K562 (cell line): ENCODE results near the gene PSD2. TPM values are rescaled to one million over a fixed set of nuclear protein-coding genes. Genes with fewer than 3 reads are reported as not detected.

Experiments used
- BRF1 ChIP-seq: IDR thresholded peaks from 3 replicates; pipeline ENCODE4 v1.6.1; 2011; ENCODE audit warnings: borderline replicate concordance, mild to moderate bottlenecking; ENCODE audit not compliant: insufficient read length; ENCODE audit errors: extremely low read depth
- HDAC8 ChIP-seq: fragments of 450-650 bp; IDR thresholded peaks from 2 replicates; pipeline ENCODE4 v1.6.1; 2016; ENCODE audit warnings: mild to moderate bottlenecking, missing genetic modification characterization, moderate library complexity, missing compliant biosample characterization
- HIVEP1 ChIP-seq: fragments of 250-450 bp; sonication (Bioruptor Pico); IDR thresholded peaks from 2 replicates; pipeline ENCODE4 v1.4.0; 2020; ENCODE audit warnings: mild to moderate bottlenecking
- HNRNPUL1 ChIP-seq: fragments of 200-400 bp; formaldehyde crosslinking; IDR thresholded peaks from 2 replicates; pipeline ENCODE4 v1.6.1; 2017; ENCODE audit warnings: low read length
- ILF3 ChIP-seq: fragments of 450-650 bp; IDR thresholded peaks from 2 replicates; pipeline ENCODE4 v1.6.1; 2018; ENCODE audit warnings: antibody characterized with exemption, mild to moderate bottlenecking, moderate library complexity, borderline replicate concordance
- KAT2B ChIP-seq: IDR thresholded peaks from one replicate; pipeline ENCODE4 v1.6.1; 2012; ENCODE audit warnings: low read depth, mild to moderate bottlenecking, control low read depth, inconsistent platforms, low read length, moderate library complexity
- KDM2B ChIP-seq: fragments of 250-450 bp; sonication (Bioruptor Pico); IDR thresholded peaks from 2 replicates; pipeline ENCODE4 v1.8.0; 2021; ENCODE audit warnings: mild to moderate bottlenecking, moderate library complexity
- KLF6 ChIP-seq: fragments of 250-450 bp; sonication (Bioruptor Pico); IDR thresholded peaks from 2 replicates; pipeline ENCODE4 v1.4.0; 2020; ENCODE audit warnings: mild to moderate bottlenecking, moderate library complexity, borderline replicate concordance
- PHB2 ChIP-seq: fragments of 450-650 bp; IDR thresholded peaks from 2 replicates; pipeline ENCODE4 v1.6.1; 2017; ENCODE audit warnings: low read depth
- POLR2H ChIP-seq: IDR thresholded peaks from 2 replicates; pipeline ENCODE4 v1.6.1; 2016; ENCODE audit warnings: missing genetic modification characterization, low read depth, mild to moderate bottlenecking, control low read depth, missing compliant biosample characterization, moderate library complexity
- POU5F1 ChIP-seq: fragments of 150-350 bp; IDR thresholded peaks from 2 replicates; pipeline ENCODE4 v1.6.1; 2014; ENCODE audit warnings: borderline replicate concordance, low read length, low read depth, mild to moderate bottlenecking; ENCODE audit not compliant: partially characterized antibody
- RBM14 ChIP-seq: fragments of 200-400 bp; formaldehyde crosslinking; IDR thresholded peaks from 2 replicates; pipeline ENCODE4 v1.6.1; 2018; ENCODE audit warnings: low read depth, mild to moderate bottlenecking, low read length, moderate library complexity, borderline replicate concordance; ENCODE audit not compliant: insufficient read depth
- RCOR1 ChIP-seq, 2 experiments: IDR thresholded peaks; 2 replicates each; pipeline ENCODE4 v1.6.1; 2012; ENCODE audit warnings: low read depth in 2 of 2, low read length in 2 of 2, borderline replicate concordance in 1 of 2, improper control_type of control experiment in 1 of 2
- SNRNP70 ChIP-seq: fragments of 200-400 bp; formaldehyde crosslinking; optimal IDR thresholded peaks from 2 replicates; pipeline ENCODE3; 2017; ENCODE audit warnings: low read depth, low read length
- ZNF24 ChIP-seq: fragments of 450-650 bp; IDR thresholded peaks from 2 replicates; pipeline ENCODE4 v1.6.1; 2016
- ZNF408 ChIP-seq: fragments of 250-450 bp; sonication (Bioruptor Pico); IDR thresholded peaks from 2 replicates; pipeline ENCODE4 v1.4.0; 2020; ENCODE audit warnings: low read depth, mild to moderate bottlenecking, moderate library complexity
- ZNF830 ChIP-seq: fragments of 250-450 bp; sonication (Bioruptor Pico); IDR thresholded peaks from 2 replicates; pipeline ENCODE4 v1.5.0; 2021; ENCODE audit warnings: mild to moderate bottlenecking
- ZSCAN32 ChIP-seq: fragments of 450-650 bp; formaldehyde crosslinking; IDR thresholded peaks from 2 replicates; pipeline ENCODE4 v1.4.0; 2020; ENCODE audit warnings: mild to moderate bottlenecking, moderate library complexity
- polyA plus RNA-seq, 8 experiments: library from polyadenylated mRNA; depleted of rRNA in 4 of 8; stranded (reverse) in 5 of 8; unstranded in 3 of 8; fragments of >200 nt; fragmentation: Nextera tagmentation in 2 of 8; fragmentation: Illumina TruSeq in 1 of 8; extraction: Ambion mirVana in 2 of 8; extraction: Trizol in 1 of 8; gene quantifications; 2 replicates each; pipeline versions ENCODE4 v1.2.1 to v1.2.3, GENCODE V29; 2011 to 2014; ENCODE audit warnings: inconsistent platforms in 1 of 8, missing spikeins in 1 of 8
- total RNA-seq, 7 experiments: library from RNA; depleted of rRNA in 6 of 7; stranded (reverse); fragments of >200 nt in 6 of 7; fragmentation: Illumina TruSeq in 2 of 7; extraction: Trizol in 2 of 7; gene quantifications; 2 replicates each; pipeline versions ENCODE4 v1.2.1 to v1.2.3, GENCODE V29; 2011 to 2021; ENCODE audit warnings: low replicate concordance in 1 of 7
- TF ChIP-seq, protein P1 (sequence below): fragments of 250-450 bp; sonication (Bioruptor Pico); IDR thresholded peaks from 2 replicates; pipeline ENCODE4 v1.5.0; 2021
- TF ChIP-seq, protein P2 (sequence below): sonication (generic); formaldehyde crosslinking; IDR thresholded peaks from 2 replicates; pipeline ENCODE4 v1.8.1; 2023; ENCODE audit warnings: missing genetic modification reagents, mild to moderate bottlenecking, borderline replicate concordance
- TF ChIP-seq, protein P3 (sequence below): sonication (generic); formaldehyde crosslinking; IDR thresholded peaks from 2 replicates; pipeline ENCODE4 v1.8.1; 2023; ENCODE audit warnings: mild to moderate bottlenecking, missing genetic modification reagents

PSD2 gene
- total and polyA plus RNA-seq, 9 of the 15 experiments (the other 6 are each of a cell fraction or from before 2014, with no cell fraction given) = 0.01 to 0.09 (median 0.04) TPM; not detected in 4

DNA sequence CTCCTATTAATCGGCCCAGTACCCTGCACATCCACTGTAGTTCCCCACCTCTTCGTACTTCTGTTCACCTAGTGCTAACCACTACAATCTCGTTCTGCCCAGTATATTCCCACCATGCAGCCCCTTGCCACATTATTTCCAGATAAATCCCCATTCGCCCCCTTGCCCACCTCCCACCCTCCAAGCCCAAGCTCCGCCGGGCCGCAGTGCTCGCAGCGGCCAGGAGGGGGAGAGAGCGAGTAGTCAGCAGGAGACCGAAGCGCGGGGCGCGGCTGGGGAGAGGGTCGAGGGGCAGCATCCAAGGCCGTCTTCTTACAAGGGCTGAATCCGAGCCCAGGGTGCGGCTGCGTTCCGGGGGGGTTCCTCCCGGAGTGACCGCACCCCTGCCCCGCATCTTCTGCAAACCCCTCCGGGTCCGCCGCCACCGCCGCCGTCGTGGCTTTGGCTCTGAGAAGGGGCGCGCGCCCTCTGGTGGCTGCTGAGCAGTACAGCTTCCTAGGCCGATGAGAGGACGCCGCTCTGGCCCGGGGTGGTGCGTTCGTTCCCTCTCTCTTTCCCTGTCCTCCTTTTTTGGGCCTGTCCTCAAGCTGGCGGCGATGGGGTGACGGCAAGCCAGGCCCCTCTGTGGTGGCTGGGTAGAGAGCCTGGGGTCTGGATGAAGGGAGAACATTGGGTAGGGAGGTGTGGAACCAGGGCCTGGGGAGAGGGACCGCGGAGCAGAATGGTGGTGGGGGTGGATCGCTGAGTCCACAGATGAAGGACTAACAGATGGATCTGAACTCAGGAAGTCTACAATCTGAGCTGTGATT lies 30.0 kb upstream of the PSD2 start (continued):
- peak; percentile 62; the same call in 1 of the 2 replicates for TF ChIP-seq ZNF24
- no peak for TF ChIP-seq ZNF830 (CRISPR knock-in tag)
- TF ChIP-seq POU5F1 = no peak
- TF ChIP-seq KAT2B = no peak
- TF ChIP-seq ZSCAN32 (CRISPR knock-in tag) = no peak; the same call in 1 of the 2 replicates
- TF ChIP-seq, protein P1, sequence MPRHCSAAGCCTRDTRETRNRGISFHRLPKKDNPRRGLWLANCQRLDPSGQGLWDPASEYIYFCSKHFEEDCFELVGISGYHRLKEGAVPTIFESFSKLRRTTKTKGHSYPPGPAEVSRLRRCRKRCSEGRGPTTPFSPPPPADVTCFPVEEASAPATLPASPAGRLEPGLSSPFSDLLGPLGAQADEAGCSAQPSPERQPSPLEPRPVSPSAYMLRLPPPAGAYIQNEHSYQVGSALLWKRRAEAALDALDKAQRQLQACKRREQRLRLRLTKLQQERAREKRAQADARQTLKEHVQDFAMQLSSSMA (CRISPR knock-in tag) = no peak
- no peak for TF ChIP-seq KDM2B (CRISPR knock-in tag)
- no peak for TF ChIP-seq POLR2H (tag)
- TF ChIP-seq PHB2 = no peak
- TF ChIP-seq, protein P2, sequence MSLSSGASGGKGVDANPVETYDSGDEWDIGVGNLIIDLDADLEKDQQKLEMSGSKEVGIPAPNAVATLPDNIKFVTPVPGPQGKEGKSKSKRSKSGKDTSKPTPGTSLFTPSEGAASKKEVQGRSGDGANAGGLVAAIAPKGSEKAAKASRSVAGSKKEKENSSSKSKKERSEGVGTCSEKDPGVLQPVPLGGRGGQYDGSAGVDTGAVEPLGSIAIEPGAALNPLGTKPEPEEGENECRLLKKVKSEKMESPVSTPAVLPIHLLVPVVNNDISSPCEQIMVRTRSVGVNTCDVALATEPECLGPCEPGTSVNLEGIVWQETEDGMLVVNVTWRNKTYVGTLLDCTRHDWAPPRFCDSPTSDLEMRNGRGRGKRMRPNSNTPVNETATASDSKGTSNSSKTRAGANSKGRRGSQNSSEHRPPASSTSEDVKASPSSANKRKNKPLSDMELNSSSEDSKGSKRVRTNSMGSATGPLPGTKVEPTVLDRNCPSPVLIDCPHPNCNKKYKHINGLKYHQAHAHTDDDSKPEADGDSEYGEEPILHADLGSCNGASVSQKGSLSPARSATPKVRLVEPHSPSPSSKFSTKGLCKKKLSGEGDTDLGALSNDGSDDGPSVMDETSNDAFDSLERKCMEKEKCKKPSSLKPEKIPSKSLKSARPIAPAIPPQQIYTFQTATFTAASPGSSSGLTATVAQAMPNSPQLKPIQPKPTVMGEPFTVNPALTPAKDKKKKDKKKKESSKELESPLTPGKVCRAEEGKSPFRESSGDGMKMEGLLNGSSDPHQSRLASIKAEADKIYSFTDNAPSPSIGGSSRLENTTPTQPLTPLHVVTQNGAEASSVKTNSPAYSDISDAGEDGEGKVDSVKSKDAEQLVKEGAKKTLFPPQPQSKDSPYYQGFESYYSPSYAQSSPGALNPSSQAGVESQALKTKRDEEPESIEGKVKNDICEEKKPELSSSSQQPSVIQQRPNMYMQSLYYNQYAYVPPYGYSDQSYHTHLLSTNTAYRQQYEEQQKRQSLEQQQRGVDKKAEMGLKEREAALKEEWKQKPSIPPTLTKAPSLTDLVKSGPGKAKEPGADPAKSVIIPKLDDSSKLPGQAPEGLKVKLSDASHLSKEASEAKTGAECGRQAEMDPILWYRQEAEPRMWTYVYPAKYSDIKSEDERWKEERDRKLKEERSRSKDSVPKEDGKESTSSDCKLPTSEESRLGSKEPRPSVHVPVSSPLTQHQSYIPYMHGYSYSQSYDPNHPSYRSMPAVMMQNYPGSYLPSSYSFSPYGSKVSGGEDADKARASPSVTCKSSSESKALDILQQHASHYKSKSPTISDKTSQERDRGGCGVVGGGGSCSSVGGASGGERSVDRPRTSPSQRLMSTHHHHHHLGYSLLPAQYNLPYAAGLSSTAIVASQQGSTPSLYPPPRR (CRISPR knock-in tag) = no peak
- TF ChIP-seq BRF1 = no peak
- TF ChIP-seq HNRNPUL1 = no peak
- TF ChIP-seq, protein P3, sequence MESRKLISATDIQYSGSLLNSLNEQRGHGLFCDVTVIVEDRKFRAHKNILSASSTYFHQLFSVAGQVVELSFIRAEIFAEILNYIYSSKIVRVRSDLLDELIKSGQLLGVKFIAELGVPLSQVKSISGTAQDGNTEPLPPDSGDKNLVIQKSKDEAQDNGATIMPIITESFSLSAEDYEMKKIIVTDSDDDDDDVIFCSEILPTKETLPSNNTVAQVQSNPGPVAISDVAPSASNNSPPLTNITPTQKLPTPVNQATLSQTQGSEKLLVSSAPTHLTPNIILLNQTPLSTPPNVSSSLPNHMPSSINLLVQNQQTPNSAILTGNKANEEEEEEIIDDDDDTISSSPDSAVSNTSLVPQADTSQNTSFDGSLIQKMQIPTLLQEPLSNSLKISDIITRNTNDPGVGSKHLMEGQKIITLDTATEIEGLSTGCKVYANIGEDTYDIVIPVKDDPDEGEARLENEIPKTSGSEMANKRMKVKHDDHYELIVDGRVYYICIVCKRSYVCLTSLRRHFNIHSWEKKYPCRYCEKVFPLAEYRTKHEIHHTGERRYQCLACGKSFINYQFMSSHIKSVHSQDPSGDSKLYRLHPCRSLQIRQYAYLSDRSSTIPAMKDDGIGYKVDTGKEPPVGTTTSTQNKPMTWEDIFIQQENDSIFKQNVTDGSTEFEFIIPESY (CRISPR knock-in tag) = peak; percentile 85
- TF ChIP-seq RCOR1 (IDR thresholded peaks at IDR 0.05; ENCODE audit: borderline replicate concordance in 1 of 2, low read depth in 2 of 2, low read length in 2 of 2) = peak in 1 of 2 experiments; percentile 62; a peak in 2 of 4 replicates
- TF ChIP-seq HDAC8 (tag) = no peak
- TF ChIP-seq ILF3 = no peak
- TF ChIP-seq ZNF408 (CRISPR knock-in tag) = no peak
- no peak for TF ChIP-seq HIVEP1
- TF ChIP-seq KLF6 (CRISPR knock-in tag) = peak; percentile 71; the same call in 1 of the 2 replicates
- no peak for TF ChIP-seq SNRNP70
- TF ChIP-seq RBM14 = no peak
